ENCODE data around the gene OR7A5.
A peak's percentile ranks its signal among the peaks of the same experiment; 100 is the strongest.

OR7A5 gene

DNA sequence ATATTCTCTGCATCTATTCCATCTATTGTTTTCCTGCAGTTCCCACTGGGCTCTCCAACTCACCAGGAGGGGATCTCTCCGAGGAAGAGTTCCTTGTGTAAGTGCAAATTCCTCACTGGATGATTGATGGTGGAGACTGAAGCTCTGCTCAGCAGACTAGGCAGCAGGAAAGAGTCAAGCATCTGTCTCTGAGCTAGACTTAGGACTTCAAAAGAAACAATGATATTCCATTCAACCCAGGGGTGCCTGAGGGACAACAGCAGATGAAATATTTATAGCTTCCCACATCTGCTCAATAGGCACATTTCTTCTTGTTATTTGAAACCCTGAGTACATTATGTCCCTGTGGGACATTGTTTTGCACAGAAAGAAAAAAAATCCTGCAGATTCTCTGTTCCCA is at the start of gene OR7A5, which contains the start of gene OR7C1:
Gene OR7A5, minus strand, starts transcription at position 175 of the 400 bp plus-strand sequence. CDS start 6,944 bp downstream, outside the sequence.
Gene OR7C1, minus strand, starts transcription at position 175 of the 400 bp plus-strand sequence. CDS start 35,049 bp downstream, outside the sequence.
- DNase-seq (ENCODE audit: low read depth in 1 of 2, low spot score in 1 of 2): peak in 1 of 2 experiments; percentile 14
- TF ChIP-seq JUND (IDR thresholded peaks at IDR 0.05; ENCODE audit: low read depth): no peak
- in situ Hi-C loops (cut with HindIII; ENCODE audit: low pct_unique_long_range_greater_than_20kb, low sequenced_read_pairs): no loop called here

DNA sequence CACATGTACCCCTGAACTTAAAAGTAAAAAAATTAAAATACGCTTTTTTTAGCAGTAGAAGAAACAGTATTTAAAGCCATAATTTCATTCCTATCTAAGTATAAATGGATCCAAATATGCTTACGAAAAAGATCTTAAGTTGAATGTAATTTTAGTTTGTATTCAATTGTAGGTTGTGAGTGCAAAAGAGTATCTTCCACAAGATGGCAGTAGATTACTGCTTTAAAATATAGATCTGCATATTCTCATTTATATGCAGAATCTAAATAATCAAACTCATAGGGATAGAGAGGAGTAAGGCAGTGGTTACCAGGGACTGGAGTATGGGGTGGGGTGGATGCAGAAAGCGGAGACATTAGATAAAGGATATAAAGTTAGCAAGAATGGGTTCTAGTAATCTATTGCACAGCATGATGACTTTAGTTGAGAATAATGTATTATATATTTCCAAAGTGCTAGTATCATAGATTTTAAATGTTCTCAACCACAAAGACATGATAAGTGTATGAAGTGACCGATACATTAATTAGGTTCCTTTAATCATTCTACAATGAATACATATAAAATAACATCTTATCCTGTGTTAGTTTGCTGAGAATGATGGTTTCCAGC is 36.7 kb upstream of the OR7A5 start:
- in situ Hi-C loops (cut with HindIII; ENCODE audit: low pct_unique_long_range_greater_than_20kb, low sequenced_read_pairs): no loop called here
- DNase-seq (ENCODE audit: low read depth in 1 of 2, low spot score in 1 of 2): peak; percentile 26 to 39
- no peak for TF ChIP-seq JUND (IDR thresholded peaks at IDR 0.05; ENCODE audit: low read depth)

DNA sequence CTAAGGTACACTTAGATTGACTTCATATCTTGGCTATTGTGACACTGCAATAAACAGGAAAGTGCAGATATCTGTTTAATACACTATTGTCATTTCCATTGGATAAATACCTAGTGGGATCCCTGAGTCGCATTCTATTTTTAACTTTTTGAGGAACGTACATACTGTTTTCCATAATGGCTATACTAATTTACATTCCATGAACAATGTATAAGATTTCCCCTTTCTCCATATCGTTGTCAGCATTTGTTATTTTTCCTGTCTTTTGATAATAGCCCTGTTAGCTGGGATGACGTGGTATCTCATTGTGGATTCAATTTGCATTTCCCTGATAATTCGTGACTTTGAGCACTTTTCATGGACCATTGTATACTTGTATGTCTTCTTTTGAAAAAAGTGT is 33.5 kb upstream of the OR7A5 start:
- no peak for TF ChIP-seq JUND (IDR thresholded peaks at IDR 0.05; ENCODE audit: low read depth)
- DNase-seq (ENCODE audit: low read depth in 1 of 2, low spot score in 1 of 2): no peak
- in situ Hi-C loops (cut with HindIII; ENCODE audit: low pct_unique_long_range_greater_than_20kb, low sequenced_read_pairs): no loop called here

DNA sequence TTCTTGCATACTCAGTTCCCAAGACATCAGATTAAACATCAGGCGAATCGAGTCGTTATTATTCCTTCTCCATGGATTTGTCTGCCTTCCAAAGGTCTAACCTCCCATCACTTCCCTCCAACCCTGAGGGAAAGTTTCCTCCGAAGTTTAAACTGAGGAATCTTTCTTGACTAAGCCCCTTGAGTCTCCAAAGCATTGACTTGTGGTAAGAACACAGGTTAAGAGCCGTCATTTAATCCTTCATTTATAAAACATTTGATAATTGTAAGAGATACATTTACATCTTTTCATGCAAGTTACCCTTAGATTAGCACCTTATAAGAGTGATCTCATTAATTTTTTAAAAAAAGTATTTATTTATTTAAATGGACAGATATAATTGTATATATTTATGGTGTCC is 13.8 kb upstream of the OR7A5 start, which contains the start of gene OR7A10:
Gene OR7A10, minus strand, starts transcription at position 101 of the 400 bp plus-strand sequence. CDS start 7,045 bp downstream, outside the sequence.
- no peak for TF ChIP-seq JUND (IDR thresholded peaks at IDR 0.05; ENCODE audit: low read depth)
- in situ Hi-C loops (cut with HindIII; ENCODE audit: low pct_unique_long_range_greater_than_20kb, low sequenced_read_pairs): no loop called here
- no peak for DNase-seq (ENCODE audit: low read depth in 1 of 2, low spot score in 1 of 2)

DNA sequence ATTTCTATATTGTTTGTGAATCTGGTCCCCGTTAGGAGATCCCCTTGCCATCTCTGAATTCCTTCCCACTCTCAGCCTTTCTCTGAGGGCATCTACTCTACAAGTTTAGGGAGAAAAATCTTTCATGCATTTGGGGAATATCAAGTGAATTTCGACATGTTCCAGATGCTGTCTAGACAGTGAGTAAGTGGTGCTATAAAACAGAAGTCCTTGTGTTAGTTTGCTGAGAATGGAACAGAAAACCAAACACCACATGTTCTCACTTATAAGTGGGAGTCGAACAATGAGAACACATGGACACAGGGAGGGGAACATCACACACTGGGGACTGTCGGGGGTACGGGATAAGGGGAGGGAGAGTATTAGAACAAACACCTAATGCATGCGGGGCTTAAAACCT is 8.6 kb upstream of the OR7A5 start:
- TF ChIP-seq JUND (IDR thresholded peaks at IDR 0.05; ENCODE audit: low read depth): no peak
- DNase-seq (ENCODE audit: low read depth in 1 of 2, low spot score in 1 of 2): no peak
- in situ Hi-C loops (cut with HindIII; ENCODE audit: low pct_unique_long_range_greater_than_20kb, low sequenced_read_pairs): no loop called here

DNA sequence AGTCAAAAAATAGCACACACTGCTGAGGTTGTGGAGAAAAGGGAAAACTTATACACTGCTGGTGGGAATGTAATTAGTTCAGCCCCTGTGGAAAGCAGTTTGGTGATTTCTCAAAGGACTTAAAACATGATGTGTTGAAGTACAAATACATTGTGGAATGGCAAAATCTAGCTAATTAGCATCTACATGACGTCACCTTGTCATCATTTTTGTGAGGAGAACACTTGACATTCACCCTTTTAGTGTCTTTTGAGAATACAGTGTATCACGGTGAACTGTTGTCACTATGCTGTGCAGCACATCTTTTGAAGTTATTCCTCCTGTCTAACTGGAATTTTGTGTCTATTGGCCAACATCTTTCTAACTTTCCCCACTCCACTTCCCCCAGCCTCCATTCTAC is 8.2 kb upstream of the OR7A5 start:
- DNase-seq (ENCODE audit: low read depth in 1 of 2, low spot score in 1 of 2): no peak
- in situ Hi-C loops (cut with HindIII; ENCODE audit: low pct_unique_long_range_greater_than_20kb, low sequenced_read_pairs): no loop called here
- TF ChIP-seq JUND (IDR thresholded peaks at IDR 0.05; ENCODE audit: low read depth): no peak

DNA sequence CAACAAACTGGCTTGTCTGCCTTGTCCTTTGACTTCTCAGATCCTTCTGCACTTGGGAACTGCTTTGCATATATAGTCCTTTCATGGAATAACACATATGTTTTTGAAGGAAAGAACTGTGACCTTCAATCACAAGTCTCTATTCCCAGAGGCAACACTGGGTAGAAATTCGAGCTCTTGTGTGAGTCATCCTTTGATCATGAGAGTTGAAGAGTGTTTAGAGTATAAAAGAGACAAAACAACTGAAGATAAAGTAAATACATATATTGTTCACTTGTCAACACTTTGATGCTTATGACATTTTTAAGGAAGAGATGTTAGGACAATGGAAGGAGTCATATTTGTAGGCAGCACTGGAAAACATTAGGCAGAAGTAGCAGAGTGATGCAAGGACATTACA is 5.2 kb upstream of the OR7A5 start:
- in situ Hi-C loops (cut with HindIII; ENCODE audit: low pct_unique_long_range_greater_than_20kb, low sequenced_read_pairs): no loop called here
- no peak for TF ChIP-seq JUND (IDR thresholded peaks at IDR 0.05; ENCODE audit: low read depth)
- DNase-seq (ENCODE audit: low read depth in 1 of 2, low spot score in 1 of 2): no peak

DNA sequence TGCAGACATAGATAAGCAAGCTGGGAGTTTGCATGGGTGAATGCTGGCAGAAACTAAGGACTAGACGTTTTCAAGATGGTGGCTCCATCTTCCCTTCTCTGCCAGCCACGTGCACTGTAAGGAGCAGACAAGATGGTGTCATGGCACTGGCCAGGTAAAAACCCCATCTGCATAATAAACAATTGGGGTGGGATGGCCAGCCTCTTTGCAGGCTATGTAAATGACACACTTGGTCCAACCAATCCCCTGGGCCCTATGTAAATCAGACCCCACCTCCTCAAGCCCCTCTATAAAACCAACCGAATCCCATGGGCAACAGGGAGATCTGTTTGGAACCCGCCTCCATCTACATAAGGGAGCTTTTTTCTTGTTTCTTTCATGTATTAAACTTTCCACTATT is 2.4 kb upstream of the OR7A5 start:
- in situ Hi-C loops (cut with HindIII; ENCODE audit: low pct_unique_long_range_greater_than_20kb, low sequenced_read_pairs): no loop called here
- no peak for DNase-seq (ENCODE audit: low read depth in 1 of 2, low spot score in 1 of 2)
- no peak for TF ChIP-seq JUND (IDR thresholded peaks at IDR 0.05; ENCODE audit: low read depth)

DNA sequence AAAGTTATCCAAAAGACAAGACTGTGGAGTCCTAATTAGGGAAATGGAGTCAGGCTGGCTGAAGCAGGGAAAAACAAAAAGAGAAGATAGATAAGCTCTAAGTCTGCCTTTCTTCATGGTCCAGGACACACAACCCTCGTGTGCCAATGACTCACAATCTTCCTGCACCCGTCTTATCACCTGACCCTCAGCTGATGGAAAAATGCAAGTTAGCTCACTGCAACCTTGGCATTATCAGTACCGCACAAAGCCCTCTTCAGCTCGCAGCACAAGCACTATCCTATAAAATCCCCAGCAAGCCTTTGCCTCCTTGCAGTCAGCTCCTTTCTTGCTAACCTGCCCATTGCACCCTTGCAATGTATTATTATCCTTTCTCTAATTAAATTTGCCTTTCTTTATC is 4.3 kb downstream of the OR7A5 start:
- no peak for DNase-seq (ENCODE audit: low read depth in 1 of 2, low spot score in 1 of 2)
- in situ Hi-C loops (cut with HindIII; ENCODE audit: low pct_unique_long_range_greater_than_20kb, low sequenced_read_pairs): no loop called here
- no peak for TF ChIP-seq JUND (IDR thresholded peaks at IDR 0.05; ENCODE audit: low read depth)

DNA sequence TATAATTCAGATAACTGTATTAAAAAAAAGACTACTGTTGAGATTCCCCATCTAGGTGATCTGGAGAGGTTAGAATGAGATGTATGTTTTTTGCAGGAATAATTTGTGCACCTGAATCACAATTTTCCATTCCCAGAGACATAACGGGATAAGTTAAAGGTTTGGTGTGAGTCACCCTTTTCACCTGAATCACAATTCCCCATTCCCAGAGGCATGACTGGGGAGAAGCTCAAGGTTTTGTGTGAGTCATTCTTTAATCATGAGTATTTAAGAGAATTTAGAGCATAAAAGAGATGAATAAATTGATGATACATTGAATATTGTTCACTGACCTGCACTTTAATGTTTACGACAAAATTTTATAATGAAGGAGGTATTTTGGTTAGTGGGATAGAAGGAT is 9.0 kb downstream of the OR7A5 start:
- no peak for TF ChIP-seq JUND (IDR thresholded peaks at IDR 0.05; ENCODE audit: low read depth)
- in situ Hi-C loops (cut with HindIII; ENCODE audit: low pct_unique_long_range_greater_than_20kb, low sequenced_read_pairs): no loop called here
- DNase-seq (ENCODE audit: low read depth in 1 of 2, low spot score in 1 of 2): no peak

DNA sequence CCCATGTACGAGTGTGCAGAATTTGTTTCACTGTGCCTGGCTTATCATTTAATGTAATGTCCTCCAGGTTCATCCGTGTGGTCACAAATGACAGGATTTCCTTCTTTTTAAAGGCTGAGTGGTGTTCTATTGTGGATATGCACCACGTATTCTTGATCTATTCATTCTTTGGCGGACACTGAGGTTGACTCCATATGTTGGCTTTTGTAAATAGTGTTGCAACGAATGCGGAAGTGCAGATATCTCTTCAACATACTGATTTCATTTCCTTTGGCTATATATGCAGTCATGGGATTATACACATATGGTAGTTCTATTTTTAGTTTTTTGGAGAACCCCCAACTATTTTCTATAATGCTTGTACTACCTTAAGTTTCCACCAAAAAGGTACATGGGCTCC is 13.0 kb downstream of the OR7A5 start:
- no peak for DNase-seq (ENCODE audit: low read depth in 1 of 2, low spot score in 1 of 2)
- no peak for TF ChIP-seq JUND (IDR thresholded peaks at IDR 0.05; ENCODE audit: low read depth)
- in situ Hi-C loops (cut with HindIII; ENCODE audit: low pct_unique_long_range_greater_than_20kb, low sequenced_read_pairs): no loop called here

DNA sequence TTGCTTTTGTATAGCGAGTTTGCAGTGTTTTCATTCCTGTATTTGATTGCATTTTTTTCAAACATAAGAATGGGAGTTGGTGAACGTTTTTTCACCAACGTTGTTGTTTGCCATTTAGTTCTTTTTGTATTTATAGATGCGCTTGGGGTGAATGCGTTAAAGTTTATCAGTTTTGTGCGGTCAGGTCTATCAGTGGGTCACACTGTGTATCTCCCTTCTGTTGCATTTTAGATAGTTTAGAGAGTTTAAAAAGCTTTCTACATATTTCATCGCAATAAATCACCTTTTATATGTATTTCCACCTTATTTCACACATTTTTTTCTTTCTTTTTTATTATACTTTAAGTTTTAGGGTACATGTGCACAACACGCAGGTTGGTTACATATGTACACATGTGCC is 16.4 kb downstream of the OR7A5 start:
- in situ Hi-C loops (cut with HindIII; ENCODE audit: low pct_unique_long_range_greater_than_20kb, low sequenced_read_pairs): no loop called here
- no peak for DNase-seq (ENCODE audit: low read depth in 1 of 2, low spot score in 1 of 2)
- TF ChIP-seq JUND (IDR thresholded peaks at IDR 0.05; ENCODE audit: low read depth): no peak

DNA sequence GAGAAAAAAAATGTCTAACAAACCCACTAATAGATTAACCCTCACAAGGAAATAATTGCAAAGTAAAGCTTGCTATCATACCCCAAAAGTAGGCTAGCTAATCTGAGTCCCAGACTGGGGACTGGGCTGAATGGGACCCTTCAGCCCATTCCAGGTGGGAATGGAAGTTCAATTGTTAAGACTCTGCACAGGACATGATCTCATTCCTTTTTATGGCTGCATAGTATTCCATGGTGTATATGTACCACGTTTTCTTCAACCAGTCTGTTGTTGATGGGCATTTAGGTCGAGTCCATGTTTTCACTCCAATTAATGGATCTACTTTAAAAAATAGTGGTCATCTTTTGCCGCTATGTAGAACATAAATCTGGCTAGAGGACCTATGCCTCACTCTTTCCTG is 17.9 kb downstream of the OR7A5 start:
- TF ChIP-seq JUND (IDR thresholded peaks at IDR 0.05; ENCODE audit: low read depth): no peak
- in situ Hi-C loops (cut with HindIII; ENCODE audit: low pct_unique_long_range_greater_than_20kb, low sequenced_read_pairs): no loop called here
- no peak for DNase-seq (ENCODE audit: low read depth in 1 of 2, low spot score in 1 of 2)

Data from T47D (cell line).